DND-41 (cell line): ENCODE data around the gene CKS1B.

Source experiments
- ATAC-seq: fragments of 200-7000 bp; cut with Tn5 transposase; 3 replicates; pipeline ENCODE4 v1.9.1; 2021; ENCODE audit warnings: low read depth; ENCODE audit not compliant: insufficient read depth
- DNase-seq: peaks from one replicate; pipeline ENCODE4 v3.0.0-alpha.2; 2020
- H2AFZ ChIP-seq: 2 replicates; pipeline ENCODE4 v1.6.0; 2012; ENCODE audit warnings: low read depth, low read length
- H3K27ac ChIP-seq: 2 replicates; pipeline ENCODE4 v1.5.1; 2012; ENCODE audit warnings: low read length, inconsistent platforms
- H3K27me3 ChIP-seq: fragments of 200-600 bp; sonication (generic); 2 replicates; pipeline ENCODE4 v1.6.0; 2012; ENCODE audit warnings: low read length, mild to moderate bottlenecking, inconsistent platforms; ENCODE audit not compliant: insufficient read depth, poor library complexity
- H3K36me3 ChIP-seq: 2 replicates; pipeline ENCODE4 v1.5.1; 2012; ENCODE audit warnings: low read length, inconsistent platforms; ENCODE audit not compliant: insufficient read depth
- H3K4me1 ChIP-seq: 2 replicates; pipeline ENCODE4 v1.5.1; 2012; ENCODE audit warnings: mild to moderate bottlenecking, low read length; ENCODE audit not compliant: insufficient read depth
- H3K4me2 ChIP-seq: 2 replicates; pipeline ENCODE4 v1.6.0; 2012; ENCODE audit warnings: mild to moderate bottlenecking, moderate library complexity, low read length, inconsistent platforms; ENCODE audit not compliant: insufficient read depth
- H3K4me3 ChIP-seq, 2 experiments: fragments of 200-600 bp in 1 of 2; shearing (Covaris generic) in 1 of 2; 2 replicates each; pipeline ENCODE4 v1.5.1; 2012 to 2016; ENCODE audit warnings: inconsistent platforms in 2 of 2, low read length in 2 of 2, mild to moderate bottlenecking in 2 of 2, low read depth in 1 of 2, moderate library complexity in 1 of 2
- H3K79me2 ChIP-seq: 2 replicates; pipeline ENCODE4 v1.6.0; 2012; ENCODE audit warnings: low read length, inconsistent platforms; ENCODE audit not compliant: insufficient read depth
- H3K9ac ChIP-seq: 2 replicates; pipeline ENCODE4 v1.6.0; 2012; ENCODE audit warnings: low read depth, mild to moderate bottlenecking, inconsistent platforms, low read length, moderate library complexity
- H3K9me3 ChIP-seq: 2 replicates; pipeline ENCODE4 v1.5.1; 2012; ENCODE audit warnings: low read length, moderate library complexity, mild to moderate bottlenecking, inconsistent platforms; ENCODE audit not compliant: insufficient read depth, severe bottlenecking
- H4K20me1 ChIP-seq: 2 replicates; pipeline ENCODE4 v1.6.0; 2012; ENCODE audit warnings: low read length; ENCODE audit not compliant: insufficient read depth
- CTCF ChIP-seq: IDR thresholded peaks from 2 replicates; pipeline ENCODE4 v1.5.1; 2012; ENCODE audit warnings: borderline replicate concordance, low read length, moderate library complexity, mild to moderate bottlenecking; ENCODE audit not compliant: poor library complexity, severe bottlenecking; ENCODE audit errors: extremely low read depth
- EZH2 ChIP-seq: IDR thresholded peaks from 3 replicates; pipeline ENCODE4 v1.6.1; 2012; ENCODE audit warnings: borderline replicate concordance, low read depth, mild to moderate bottlenecking, moderate library complexity, low read length, inconsistent platforms; ENCODE audit not compliant: severe bottlenecking

CKS1B gene

GRCh38 chr1:154998818-154999570, 24.5 kb downstream of the CKS1B start:
- Histone ChIP-seq H3K4me3 (0 out of 4 replicates have a peak overlapping the region, but pooled peaks of 1 of the 2 experiments have one; percentile 15), H3K27me3 (peaks cover 55% of the 10 kb centered on the region), H3K36me3 (no peaks in the 10 kb centered on the region), H3K9ac (no peak overlapping the region), H3K9me3 (no peaks in the 10 kb centered on the region), H2AFZ (no peak overlapping the region), H3K4me1 (peaks cover 37% of the 10 kb centered on the region), H4K20me1 (peaks cover 67% of the 10 kb centered on the region), H3K4me2 (peak overlapping the region; percentile 51), H3K79me2 (no peaks in the 10 kb centered on the region), H3K27ac (no peak overlapping the region)
- TF ChIP-seq EZH2: no peak
- peak; percentile 96 for TF ChIP-seq CTCF
- DNase-seq (peak; percentile 92), ATAC-seq (peak; percentile 84)

DNA sequence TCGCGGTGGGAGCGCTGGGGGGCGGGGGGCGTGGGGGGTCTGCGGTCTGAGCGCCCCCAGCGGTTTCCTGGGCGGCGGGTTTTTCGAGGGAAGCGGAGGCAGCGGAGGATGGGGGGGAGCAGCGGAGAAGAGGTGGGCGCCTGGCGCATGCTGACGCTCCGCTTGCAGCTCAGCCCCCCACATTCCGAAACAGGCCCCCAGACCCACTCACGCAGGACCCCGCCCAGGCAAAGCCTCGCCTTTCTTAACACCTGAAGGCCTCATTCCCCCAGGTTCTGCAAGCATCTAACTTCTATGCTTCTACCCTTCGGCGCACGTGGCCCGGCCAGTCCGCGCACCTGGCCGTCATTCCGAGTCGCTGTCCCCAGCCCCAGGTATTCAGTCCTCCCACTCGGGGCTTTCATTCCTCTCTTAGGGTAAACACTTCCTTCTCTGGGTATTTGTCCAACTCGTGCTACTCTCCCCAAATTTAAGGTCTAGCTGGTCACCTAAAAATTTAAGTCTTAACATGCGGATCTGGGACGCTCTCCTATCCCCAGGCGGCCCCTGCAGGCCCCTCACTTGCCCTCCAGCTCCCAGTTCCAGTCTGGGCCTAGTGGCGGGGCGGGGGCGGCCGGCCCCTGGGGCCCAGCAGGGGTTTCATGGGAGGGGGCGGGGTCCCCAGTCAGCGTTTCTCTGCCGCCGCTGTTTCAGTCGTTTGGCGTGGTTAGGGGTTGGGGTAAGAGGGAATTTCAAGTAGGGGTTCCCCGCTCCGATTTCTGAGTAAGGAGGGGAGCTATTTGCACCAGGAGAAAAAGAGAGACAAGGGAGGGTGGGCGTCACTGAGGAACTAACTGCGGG, 25.3 kb downstream of the CKS1B start:
- DNase-seq (no peak), ATAC-seq (no peak)
- Histone ChIP-seq H2AFZ (no peak overlapping the region), H3K9me3 (no peaks in the 10 kb centered on the region), H3K4me3 (no peak overlapping the region), H3K4me1 (peaks cover 37% of the 10 kb centered on the region), H3K36me3 (no peaks in the 10 kb centered on the region), H3K27ac (no peak overlapping the region), H3K9ac (no peak overlapping the region), H3K4me2 (0 out of 2 replicates have a peak overlapping the region, but pooled peaks have one; percentile 11), H4K20me1 (peaks cover 65% of the 10 kb centered on the region), H3K27me3 (peaks cover 55% of the 10 kb centered on the region), H3K79me2 (no peaks in the 10 kb centered on the region)
- no peak for TF ChIP-seq EZH2
- no peak for TF ChIP-seq CTCF

DNA sequence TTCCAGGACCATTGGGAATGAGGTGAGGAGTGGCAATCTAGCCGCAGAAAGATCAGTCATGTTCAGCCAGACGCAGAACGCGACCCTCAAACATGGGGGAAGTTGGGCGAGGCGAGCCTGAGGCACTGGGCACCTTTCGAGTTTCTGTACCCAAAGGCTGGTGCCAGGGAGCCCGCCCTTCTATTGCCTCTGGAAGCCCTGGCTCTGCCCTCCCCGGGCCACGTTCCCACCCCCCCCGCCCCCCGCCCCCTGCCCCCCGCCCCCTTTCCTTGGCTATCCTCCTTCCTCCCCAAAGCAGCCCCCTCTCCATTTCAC, 25.9 kb downstream of the CKS1B start:
- Histone ChIP-seq H3K4me2 (no peak overlapping the region; the same call in 1 of the 2 replicates), H3K79me2 (no peaks in the 10 kb centered on the region), H3K27me3 (peaks cover 55% of the 10 kb centered on the region), H3K9me3 (no peaks in the 10 kb centered on the region), H2AFZ (no peak overlapping the region), H3K27ac (no peak overlapping the region), H3K4me3 (no peak overlapping the region), H3K4me1 (peaks cover 37% of the 10 kb centered on the region), H3K9ac (no peak overlapping the region), H4K20me1 (peaks cover 68% of the 10 kb centered on the region), H3K36me3 (no peaks in the 10 kb centered on the region)
- TF ChIP-seq CTCF: no peak
- TF ChIP-seq EZH2: no peak
- DNase-seq (no peak), ATAC-seq (no peak)
